ENCODE results near the gene MPRIP. TPM values are rescaled to one million over a fixed set of nuclear protein-coding genes. Genes with fewer than 3 reads are reported as not detected.
"Not testable (repeated sequence)": the region's sequence is repeated elsewhere in the genome, so short reads cannot be mapped to it uniquely, and the experiment has no call there.

MPRIP gene
- total and polyA plus RNA-seq, 2 donors (not counting 3 experiments of a cell fraction or from before 2014, with no cell fraction given): 94.6 to 246 TPM

GRCh38 chr17:17191961-17192381 lies 149.7 kb downstream of the MPRIP start:
- H3K9me1 ChIP-seq (replicated peaks; ENCODE audit: control insufficient read depth, extremely low read depth, insufficient read depth, low read length): no peaks in the 10 kb centered on the region
- no peak overlapping the region for H3K4me3 ChIP-seq (replicated peaks in 1 of 3; ENCODE audit: insufficient read depth in 1 of 3, low read depth in 1 of 3, low read length in 3 of 3)
- peaks cover 21% of the 10 kb centered on the region for H3K4me1 ChIP-seq (ENCODE audit: control insufficient read depth, extremely low read depth, insufficient read depth, low read length)
- H3K4me2 ChIP-seq (ENCODE audit: insufficient read depth, low read length): peak overlapping the region; percentile 35
- dilution Hi-C loops (cut with MboI; ENCODE audit: extremely low pct_ligation_motif_present, low sequenced_read_pairs) (no loop called here), intact Hi-C loops (cut with micrococcal nuclease) (loop anchor here (1.0 to 5.0 kb wide), 4 partner anchors 20 to 195 kb away; partner anchors contain the start of gene FLCN)
- peak overlapping the region; percentile 79 for H3K27ac ChIP-seq (ENCODE audit: insufficient read depth, low read depth, low read length)
- POLR2A ChIA-PET: no interaction called here
- H2AFZ ChIP-seq (ENCODE audit: low read depth, low read length): no peak overlapping the region
- no TSS peak for BruUV-seq (replicated peaks)
- no peak for TF ChIP-seq MYC (IDR thresholded peaks at IDR 0.05; ENCODE audit: low read depth, low read length)
- TF ChIP-seq CTCF (IDR thresholded peaks at IDR 0.05; ENCODE audit: extremely low read depth in 1 of 2, insufficient read depth in 1 of 2, low read depth in 1 of 2, low read length in 2 of 2): no peak
- no peak for TF ChIP-seq EZH2 (IDR thresholded peaks at IDR 0.05; ENCODE audit: borderline replicate concordance, low read depth, low read length, severe bottlenecking)
- no peak for TF ChIP-seq POLR2A (IDR thresholded peaks at IDR 0.05; ENCODE audit: low read depth, low read length)
- DNase-seq (ENCODE audit: low read depth, low spot score) (no peak), FAIRE-seq (peak; percentile 65)
- no peaks in the 10 kb centered on the region for H3K79me2 ChIP-seq (ENCODE audit: control insufficient read depth, insufficient read depth, low read length)
- CTCF ChIA-PET: interaction anchor here (1.1 to 3.4 kb wide), 5 partner anchors 9 to 51 kb away, joined by 4 to 16 read pairs (median 7); partner anchors contain the start of gene PLD6
- peak overlapping the region; percentile 56 for H3K9ac ChIP-seq (replicated peaks; ENCODE audit: extremely low read depth, insufficient read depth, low read length)
- no peaks in the 10 kb centered on the region for H3K27me3 ChIP-seq (ENCODE audit: control insufficient read depth in 2 of 2, insufficient read depth in 2 of 2, low read length in 2 of 2)
- H4K20me1 ChIP-seq (replicated peaks; ENCODE audit: control insufficient read depth, extremely low read depth, insufficient read depth, low read length): no peaks in the 10 kb centered on the region
- H3K36me3 ChIP-seq (ENCODE audit: control insufficient read depth in 2 of 2, extremely low read depth in 1 of 2, insufficient read depth in 2 of 2, low read length in 2 of 2): peaks cover 0 to 2% of the 10 kb centered on the region in 2 experiments
- no peaks in the 10 kb centered on the region for H3K9me3 ChIP-seq (replicated peaks; ENCODE audit: control insufficient read depth, insufficient read depth, low read length)

- DNase-seq (ENCODE audit: low read depth, low spot score); dilution Hi-C loops (cut with MboI; ENCODE audit: extremely low pct_ligation_motif_present, low sequenced_read_pairs); H3K36me3 ChIP-seq (ENCODE audit: control insufficient read depth in 2 of 2, extremely low read depth in 1 of 2, insufficient read depth in 2 of 2, low read length in 2 of 2); H2AFZ ChIP-seq (ENCODE audit: low read depth, low read length); H3K27ac ChIP-seq (ENCODE audit: insufficient read depth, low read depth, low read length); H4K20me1 ChIP-seq (replicated peaks; ENCODE audit: control insufficient read depth, extremely low read depth, insufficient read depth, low read length); BruUV-seq (replicated peaks); H3K4me3 ChIP-seq (replicated peaks in 1 of 3; ENCODE audit: insufficient read depth in 1 of 3, low read depth in 1 of 3, low read length in 3 of 3); intact Hi-C loops (cut with micrococcal nuclease); POLR2A ChIA-PET; H3K4me2 ChIP-seq (ENCODE audit: insufficient read depth, low read length); CTCF ChIA-PET; H3K79me2 ChIP-seq (ENCODE audit: control insufficient read depth, insufficient read depth, low read length); H3K9me3 ChIP-seq (replicated peaks; ENCODE audit: control insufficient read depth, insufficient read depth, low read length); H3K9me1 ChIP-seq (replicated peaks; ENCODE audit: control insufficient read depth, extremely low read depth, insufficient read depth, low read length); H3K27me3 ChIP-seq (ENCODE audit: control insufficient read depth in 2 of 2, insufficient read depth in 2 of 2, low read length in 2 of 2); H3K9ac ChIP-seq (replicated peaks; ENCODE audit: extremely low read depth, insufficient read depth, low read length); FAIRE-seq: not testable (repeated sequence)
- peaks cover 16% of the 10 kb centered on the region for H3K4me1 ChIP-seq (ENCODE audit: control insufficient read depth, extremely low read depth, insufficient read depth, low read length)
These were observed 153.2 kb downstream of the MPRIP start for GRCh38 chr17:17195466-17195865.

Measured in endothelial cell of umbilical vein (primary cell).